ENCODE measurements around the gene KCNAB1. TPM values are rescaled to one million over a fixed set of nuclear protein-coding genes. Genes with fewer than 3 reads are reported as not detected.

Gene KCNAB1
- total and polyA plus RNA-seq, 10 of the 15 experiments (the other 5 are each of a cell fraction or from before 2014, with no cell fraction given): 0.11 to 0.69 (median 0.43) TPM; not detected in 6

GRCh38 chr3:156473341-156473740, 353.0 kb downstream of the KCNAB1 start (continued):
- TF ChIP-seq TAF1 (IDR thresholded peaks at IDR 0.05; ENCODE audit: borderline replicate concordance, low read depth, low read length) (no peak), EED (IDR thresholded peaks at IDR 0.05; ENCODE audit: low read depth) (no peak), BHLHE40 (IDR thresholded peaks at IDR 0.05; ENCODE audit: borderline replicate concordance in 1 of 2, low read depth in 2 of 2, low read length in 1 of 2) (no peak)

DNA sequence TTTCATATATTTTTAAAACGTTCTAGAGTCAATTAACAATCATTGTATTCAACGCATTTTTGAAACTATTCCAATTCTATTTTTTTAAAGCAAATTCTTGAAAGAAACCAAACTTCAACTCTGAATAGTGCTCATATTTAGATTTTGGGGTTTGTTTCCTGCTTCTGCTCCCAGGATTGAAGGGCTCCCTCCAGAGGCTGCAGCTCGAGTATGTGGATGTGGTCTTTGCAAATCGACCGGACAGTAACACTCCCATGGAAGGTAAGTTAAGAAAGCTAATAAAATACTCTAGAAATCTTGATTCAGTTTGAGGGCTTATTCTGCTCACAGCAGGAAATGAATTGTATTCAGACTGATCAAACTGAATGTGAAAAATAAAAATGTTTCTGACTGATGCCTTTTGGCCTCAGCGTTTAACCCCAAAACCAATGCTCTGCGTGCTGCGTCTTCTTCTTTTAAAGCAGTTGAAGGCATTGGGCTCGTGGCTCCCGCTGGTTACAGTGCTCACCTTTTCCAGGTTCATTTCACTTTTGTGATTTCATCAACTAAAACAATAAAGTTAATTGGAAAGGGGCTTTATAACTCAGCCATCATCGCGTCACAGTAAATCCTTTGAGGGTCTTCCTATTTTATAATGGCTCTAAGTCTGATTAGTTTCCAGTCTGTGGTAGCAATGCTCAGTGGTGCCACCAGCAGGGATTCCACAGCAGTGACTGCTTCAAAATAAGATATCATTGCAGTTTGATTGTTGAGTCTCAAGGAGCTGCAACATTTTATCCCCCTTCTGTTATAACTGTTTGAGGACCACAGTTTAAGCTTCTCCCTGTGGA, 354.4 kb downstream of the KCNAB1 start:
- Histone ChIP-seq H3K9ac (ENCODE audit: control insufficient read depth, insufficient read depth, low read length) (no peak overlapping the region), H2AFZ (ENCODE audit: control insufficient read depth, low read depth, low read length) (no peak overlapping the region), H3K36me3 (ENCODE audit: control insufficient read depth in 2 of 2, insufficient read depth in 2 of 2, low read length in 1 of 2) (no peaks in the 10 kb centered on the region), H3K9me3 (replicated peaks; ENCODE audit: control insufficient read depth, insufficient read depth, low read length) (no peaks in the 10 kb centered on the region), H3K4me3 (no peak overlapping the region), H3K79me2 (ENCODE audit: control insufficient read depth, insufficient read depth, low read length) (no peaks in the 10 kb centered on the region), H3K4me2 (ENCODE audit: control insufficient read depth, insufficient read depth) (no peak overlapping the region), H3K4me1 (ENCODE audit: control insufficient read depth, insufficient read depth, low read length) (no peaks in the 10 kb centered on the region), H3K27ac (ENCODE audit: control insufficient read depth, insufficient read depth) (no peak overlapping the region), H3K27me3 (replicated peaks in 1 of 2; ENCODE audit: control insufficient read depth in 2 of 2, insufficient read depth in 2 of 2, low read length in 1 of 2) (peaks cover 0 to 2% of the 10 kb centered on the region in 2 experiments; a peak in 3 of 4 replicates), H4K20me1 (ENCODE audit: control insufficient read depth, insufficient read depth) (no peaks in the 10 kb centered on the region)
- ChIA-PET RAD21 (ENCODE audit: unreplicated experiment) (interaction anchor here (1.4 to 1.5 kb wide), 2 partner anchors 9 to 32 kb away, joined by 3 to 4 read pairs; no protein-coding TSS in a partner anchor), POLR2A (no interaction called here), CTCF (interaction anchor here (0.9 to 5.4 kb wide), 10 partner anchors 8 to 327 kb away, joined by 3 to 75 read pairs (median 4); no protein-coding TSS in a partner anchor), SMC1A (ENCODE audit: uncharacterized antibody, unreplicated experiment) (interaction anchor here (0.8 to 4.0 kb wide), 10 partner anchors 9 to 79 kb away, joined by 3 to 42 read pairs (median 3); no protein-coding TSS in a partner anchor)
- no TSS peak for BruUV-seq (replicated peaks)
- intact Hi-C loops (cut with micrococcal nuclease; ENCODE audit: unreplicated experiment): no loop called here
- 59% methylated on average over 12 of the region's 12 CpGs for WGBS (ENCODE audit: insufficient coverage, insufficient replicate concordance, low lambda C conversion rate, missing lambda C conversion rate)
- DNase-seq (ENCODE audit: low read depth, low spot score) (no peak), FAIRE-seq (no peak), ATAC-seq (peak; percentile 56)
- in situ Hi-C loops (cut with MboI): no loop called here
- TF ChIP-seq CTCF (IDR thresholded peaks at IDR 0.05 in 2 of 3, conservative IDR thresholded peaks at IDR 0.05 in 1 of 3; ENCODE audit: control insufficient read depth in 2 of 3, extremely low read depth in 1 of 3, insufficient read depth in 1 of 3, low read depth in 3 of 3, low read length in 3 of 3) (peak; percentile 30 to 40 (median 35); a peak in 5 of 6 replicates), HDAC2 (IDR thresholded peaks at IDR 0.05) (no peak), MEF2A (IDR thresholded peaks at IDR 0.05; ENCODE audit: insufficient read depth, low read depth, low read length) (no peak)
- TF ChIP-seq, protein P1, sequence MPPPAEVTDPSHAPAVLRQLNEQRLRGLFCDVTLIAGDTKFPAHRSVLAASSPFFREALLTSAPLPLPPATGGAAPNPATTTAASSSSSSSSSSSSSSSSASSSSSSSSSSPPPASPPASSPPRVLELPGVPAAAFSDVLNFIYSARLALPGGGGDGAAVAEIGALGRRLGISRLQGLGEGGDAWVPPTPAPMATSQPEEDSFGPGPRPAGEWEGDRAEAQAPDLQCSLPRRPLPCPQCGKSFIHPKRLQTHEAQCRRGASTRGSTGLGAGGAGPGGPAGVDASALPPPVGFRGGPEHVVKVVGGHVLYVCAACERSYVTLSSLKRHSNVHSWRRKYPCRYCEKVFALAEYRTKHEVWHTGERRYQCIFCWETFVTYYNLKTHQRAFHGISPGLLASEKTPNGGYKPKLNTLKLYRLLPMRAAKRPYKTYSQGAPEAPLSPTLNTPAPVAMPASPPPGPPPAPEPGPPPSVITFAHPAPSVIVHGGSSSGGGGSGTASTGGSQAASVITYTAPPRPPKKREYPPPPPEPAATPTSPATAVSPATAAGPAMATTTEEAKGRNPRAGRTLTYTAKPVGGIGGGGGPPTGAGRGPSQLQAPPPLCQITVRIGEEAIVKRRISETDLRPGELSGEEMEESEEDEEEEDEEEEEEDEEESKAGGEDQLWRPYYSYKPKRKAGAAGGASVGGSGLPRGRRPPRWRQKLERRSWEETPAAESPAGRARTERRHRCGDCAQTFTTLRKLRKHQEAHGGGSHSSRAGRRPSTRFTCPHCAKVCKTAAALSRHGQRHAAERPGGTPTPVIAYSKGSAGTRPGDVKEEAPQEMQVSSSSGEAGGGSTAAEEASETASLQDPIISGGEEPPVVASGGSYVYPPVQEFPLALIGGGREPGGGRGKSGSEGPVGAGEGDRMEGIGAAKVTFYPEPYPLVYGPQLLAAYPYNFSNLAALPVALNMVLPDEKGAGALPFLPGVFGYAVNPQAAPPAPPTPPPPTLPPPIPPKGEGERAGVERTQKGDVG (CRISPR knock-in tag; IDR thresholded peaks at IDR 0.05): no peak
